Right ventricle myocardium inferior (tissue), 1 donor: Measurements from ENCODE around the gene IKZF4. TPM values are rescaled to one million over a fixed set of nuclear protein-coding genes. Genes with fewer than 3 reads are reported as not detected.
A peak's percentile ranks its signal among the peaks of the same experiment; 100 is the strongest.
"Not testable (repeated sequence)": the region's sequence is repeated elsewhere in the genome, so short reads cannot be mapped to it uniquely, and the experiment has no call there.

Source experiments
- ATAC-seq: fragments of 200-7000 bp; cut with Tn5 transposase; one replicate; pipeline ENCODE4 v1.9.1; 2020; ENCODE audit warnings: mild to moderate bottlenecking, moderate library complexity
- DNase-seq: peaks from one replicate; pipeline ENCODE4 v3.0.0; 2021; ENCODE audit errors: missing footprints
- intact Hi-C: fragments of 100-400 bp; cut with DNase I; formaldehyde crosslinking; loops from one replicate; pipeline ENCODE4 v1.11.0; 2022
- total RNA-seq: library from RNA; stranded (reverse); fragmentation: NEBNext Ultra II Directional; extraction: Animal tissue kit (Norgen Biotek cat#: 25700); gene quantifications from one replicate; pipeline ENCODE4 v1.2.1, GENCODE V29; 2021
- donor health status: DM: no; HTN: yes; CAD: no; lungs with severe emphysema.

The IKZF4 gene
- total RNA-seq, 1 donor from 2014 or later: 9.5 TPM

DNA sequence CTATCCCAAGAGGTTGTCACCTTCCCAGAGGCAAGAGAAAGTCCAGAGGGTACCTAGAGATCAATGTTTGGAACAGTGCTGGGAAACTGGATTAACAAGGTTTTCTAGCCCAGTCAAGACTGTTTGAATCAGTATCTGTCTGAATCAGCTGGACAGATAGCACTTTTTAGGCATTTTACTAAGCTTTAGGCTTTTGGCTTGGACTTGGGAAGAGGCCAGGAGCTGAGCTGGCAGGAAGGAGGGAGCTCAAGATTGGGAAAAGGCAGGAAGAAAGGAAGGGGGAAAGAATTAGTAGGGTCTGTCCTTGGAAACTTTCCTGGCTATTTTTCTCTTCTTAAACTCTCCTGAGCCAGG lies 8.3 kb downstream of the IKZF4 start:
- intact Hi-C loops: loop anchor here (1.0 kb wide), 1 partner anchor 33 kb away; no protein-coding TSS in a partner anchor
- ATAC-seq: no peak
- DNase-seq: no peak

DNA sequence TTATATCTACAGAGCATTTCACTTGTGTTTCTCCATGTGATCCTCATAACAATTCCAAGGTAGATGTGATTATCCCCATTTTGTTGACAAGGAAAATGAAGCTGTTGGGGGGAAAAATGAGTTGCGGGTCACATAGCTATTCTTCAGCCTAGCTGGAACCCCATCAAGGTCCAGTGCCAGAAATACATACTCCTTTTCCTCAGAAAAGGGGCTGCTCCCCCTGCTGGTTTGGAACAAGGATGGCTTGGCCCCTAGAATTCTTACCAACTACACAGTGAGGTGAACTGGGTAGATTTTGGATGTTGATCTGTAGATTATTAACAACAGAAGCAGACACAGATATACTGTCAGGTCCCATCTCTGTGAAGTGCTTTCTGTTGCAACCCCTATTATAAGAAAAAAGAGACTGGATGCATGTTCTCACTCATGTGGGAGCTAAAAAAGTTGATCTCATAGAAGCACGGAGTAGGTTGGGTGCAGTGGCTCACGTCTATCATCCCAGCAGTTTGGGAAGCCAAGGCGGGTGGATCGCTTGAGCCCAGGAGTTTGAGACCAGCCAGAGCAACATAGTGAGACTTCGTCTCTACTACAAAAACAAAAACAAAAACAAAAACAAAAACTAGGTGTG lies 8.9 kb downstream of the IKZF4 start:
- intact Hi-C loops: loop anchor here (1.0 kb wide), 1 partner anchor 33 kb away; no protein-coding TSS in a partner anchor
- no peak for ATAC-seq

DNA sequence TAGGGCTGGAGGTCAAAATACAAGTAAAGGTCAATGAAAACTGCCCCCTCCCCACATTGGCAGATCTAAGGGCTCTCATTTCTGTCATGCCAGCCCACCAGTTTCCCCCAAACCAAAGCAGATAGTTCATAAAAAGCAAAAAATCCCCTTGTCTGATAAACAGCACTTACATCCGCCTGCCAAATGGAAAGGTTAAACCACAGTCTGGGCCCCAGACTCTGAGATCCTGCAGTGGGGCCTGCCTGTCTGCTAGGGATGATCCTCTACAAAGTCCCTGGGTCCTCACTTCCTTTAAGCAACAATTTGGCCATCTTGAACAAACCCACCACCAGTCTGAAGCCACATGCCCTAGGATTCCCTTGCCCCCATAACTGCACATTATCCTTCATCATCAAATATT lies 11.1 kb downstream of the IKZF4 start:
- no peak for ATAC-seq

More for the DNA sequence above, 8.9 kb downstream of the IKZF4 start:
- no peak for DNase-seq

DNA sequence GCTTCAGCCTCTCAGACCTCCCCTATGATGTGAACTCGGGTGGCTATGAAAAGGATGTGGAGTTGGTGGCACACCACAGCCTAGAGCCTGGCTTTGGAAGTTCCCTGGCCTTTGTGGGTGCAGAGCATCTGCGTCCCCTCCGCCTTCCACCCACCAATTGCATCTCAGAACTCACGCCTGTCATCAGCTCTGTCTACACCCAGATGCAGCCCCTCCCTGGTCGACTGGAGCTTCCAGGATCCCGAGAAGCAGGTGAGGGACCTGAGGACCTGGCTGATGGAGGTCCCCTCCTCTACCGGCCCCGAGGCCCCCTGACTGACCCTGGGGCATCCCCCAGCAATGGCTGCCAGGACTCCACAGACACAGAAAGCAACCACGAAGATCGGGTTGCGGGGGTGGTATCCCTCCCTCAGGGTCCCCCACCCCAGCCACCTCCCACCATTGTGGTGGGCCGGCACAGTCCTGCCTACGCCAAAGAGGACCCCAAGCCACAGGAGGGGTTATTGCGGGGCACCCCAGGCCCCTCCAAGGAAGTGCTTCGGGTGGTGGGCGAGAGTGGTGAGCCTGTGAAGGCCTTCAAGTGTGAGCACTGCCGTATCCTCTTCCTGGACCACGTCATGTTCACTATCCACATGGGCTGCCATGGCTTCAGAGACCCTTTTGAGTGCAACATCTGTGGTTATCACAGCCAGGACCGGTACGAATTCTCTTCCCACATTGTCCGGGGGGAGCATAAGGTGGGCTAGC lies 13.9 kb downstream of the IKZF4 start:
- DNase-seq (no peak), ATAC-seq (no peak)
- intact Hi-C loops: no loop called here

More for the DNA sequence above, 11.1 kb downstream of the IKZF4 start:
- DNase-seq: no peak
- intact Hi-C loops: no loop called here

DNA sequence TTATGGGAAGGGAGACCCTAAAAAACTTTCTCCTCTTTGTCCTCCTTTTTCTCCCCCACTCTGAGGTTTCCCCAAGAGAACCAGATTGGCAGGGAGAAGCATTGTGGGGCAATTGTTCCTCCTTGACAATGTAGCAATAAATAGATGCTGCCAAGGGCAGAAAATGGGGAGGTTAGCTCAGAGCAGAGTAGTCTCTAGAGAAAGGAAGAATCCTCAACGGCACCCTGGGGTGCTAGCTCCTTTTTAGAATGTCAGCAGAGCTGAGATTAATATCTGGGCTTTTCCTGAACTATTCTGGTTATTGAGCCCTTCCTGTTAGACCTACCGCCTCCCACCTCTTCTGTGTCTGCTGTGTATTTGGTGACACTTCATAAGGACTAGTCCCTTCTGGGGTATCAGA lies 16.3 kb downstream of the IKZF4 start:
- no peak for ATAC-seq
- no peak for DNase-seq
- intact Hi-C loops: no loop called here

DNA sequence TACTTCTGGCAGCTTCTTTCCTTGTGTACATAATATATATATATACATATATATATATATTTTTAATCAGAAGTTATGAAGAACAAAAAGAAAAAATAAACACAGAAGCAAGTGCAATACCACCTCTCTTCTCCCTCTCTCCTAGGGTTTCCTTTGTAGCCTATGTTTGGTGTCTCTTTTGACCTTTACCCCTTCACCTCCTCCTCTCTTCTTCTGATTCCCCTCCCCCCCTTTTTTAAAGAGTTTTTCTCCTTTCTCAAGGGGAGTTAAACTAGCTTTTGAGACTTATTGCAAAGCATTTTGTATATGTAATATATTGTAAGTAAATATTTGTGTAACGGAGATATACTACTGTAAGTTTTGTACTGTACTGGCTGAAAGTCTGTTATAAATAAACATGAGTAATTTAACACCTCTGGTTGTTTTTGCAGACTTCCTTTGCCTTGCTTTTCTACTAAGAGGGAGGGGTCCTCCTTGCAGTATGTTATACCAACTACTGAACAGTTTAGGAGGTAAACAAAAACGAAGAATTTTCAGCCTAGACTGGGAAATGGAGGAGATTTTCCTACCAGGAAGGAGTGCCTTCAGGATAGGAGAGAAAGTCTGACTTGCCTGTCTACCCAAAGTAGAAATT lies 17.3 kb downstream of the IKZF4 start:
- intact Hi-C loops: no loop called here
- ATAC-seq (no peak), DNase-seq (no peak)

DNA sequence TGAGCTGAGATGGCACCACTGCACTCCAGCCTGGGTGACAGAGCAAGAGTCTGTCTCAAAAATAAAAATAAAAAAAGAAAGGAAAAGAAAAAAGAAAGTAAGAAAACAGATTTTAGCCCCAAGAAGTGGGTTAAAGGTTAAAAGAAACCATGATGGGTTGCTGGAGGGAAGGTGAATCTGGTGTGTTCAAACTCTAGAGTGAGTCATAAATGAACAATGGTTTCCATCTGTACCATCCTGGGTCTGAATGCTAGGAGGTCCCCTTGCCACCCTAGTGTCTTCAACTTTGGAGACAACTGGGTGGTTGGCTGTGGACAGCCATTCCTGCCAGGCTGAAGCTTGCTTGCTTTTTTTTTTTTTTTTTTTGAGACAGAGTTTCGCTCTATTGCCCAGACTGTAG lies 19.3 kb downstream of the IKZF4 start:
- ATAC-seq: no peak
- no peak for DNase-seq
- intact Hi-C loops: loop anchor here (2.0 to 5.0 kb wide), 2 partner anchors 43 to 77 kb away; partner anchors contain the start of genes RPL41, SUOX and ZC3H10

DNA sequence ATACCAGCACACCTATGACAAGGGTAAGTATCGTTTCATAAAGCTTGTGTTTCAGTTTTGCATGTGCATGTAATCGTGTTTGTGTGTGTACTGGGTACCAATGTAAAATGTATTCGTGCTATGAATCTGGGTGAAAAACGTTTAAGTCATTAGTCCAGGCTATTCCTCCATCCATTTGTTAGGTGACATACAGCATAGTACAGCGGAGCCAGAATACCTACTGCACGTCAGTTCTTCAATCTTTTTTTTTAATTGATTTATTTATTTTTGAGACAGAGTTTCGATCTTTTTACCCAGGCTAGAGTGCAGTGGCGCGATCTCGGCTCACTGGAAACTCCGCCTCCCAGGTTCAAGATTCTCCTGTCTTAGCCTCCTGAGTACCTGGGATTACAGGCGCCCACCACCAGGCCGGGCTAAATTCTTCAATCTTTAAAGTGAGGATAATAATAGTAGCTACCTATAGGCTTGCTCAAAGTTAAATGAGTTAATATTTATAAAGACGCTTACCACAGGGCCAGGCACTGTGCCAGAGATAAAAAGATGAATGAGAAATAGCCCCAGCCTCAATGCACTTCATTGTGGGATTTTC lies 20.2 kb downstream of the IKZF4 start:
- ATAC-seq: no peak
- no peak for DNase-seq
- intact Hi-C loops: loop anchor here (2.0 to 5.0 kb wide), 2 partner anchors 44 to 76 kb away; partner anchors contain the start of genes RPL41, SUOX and ZC3H10

DNA sequence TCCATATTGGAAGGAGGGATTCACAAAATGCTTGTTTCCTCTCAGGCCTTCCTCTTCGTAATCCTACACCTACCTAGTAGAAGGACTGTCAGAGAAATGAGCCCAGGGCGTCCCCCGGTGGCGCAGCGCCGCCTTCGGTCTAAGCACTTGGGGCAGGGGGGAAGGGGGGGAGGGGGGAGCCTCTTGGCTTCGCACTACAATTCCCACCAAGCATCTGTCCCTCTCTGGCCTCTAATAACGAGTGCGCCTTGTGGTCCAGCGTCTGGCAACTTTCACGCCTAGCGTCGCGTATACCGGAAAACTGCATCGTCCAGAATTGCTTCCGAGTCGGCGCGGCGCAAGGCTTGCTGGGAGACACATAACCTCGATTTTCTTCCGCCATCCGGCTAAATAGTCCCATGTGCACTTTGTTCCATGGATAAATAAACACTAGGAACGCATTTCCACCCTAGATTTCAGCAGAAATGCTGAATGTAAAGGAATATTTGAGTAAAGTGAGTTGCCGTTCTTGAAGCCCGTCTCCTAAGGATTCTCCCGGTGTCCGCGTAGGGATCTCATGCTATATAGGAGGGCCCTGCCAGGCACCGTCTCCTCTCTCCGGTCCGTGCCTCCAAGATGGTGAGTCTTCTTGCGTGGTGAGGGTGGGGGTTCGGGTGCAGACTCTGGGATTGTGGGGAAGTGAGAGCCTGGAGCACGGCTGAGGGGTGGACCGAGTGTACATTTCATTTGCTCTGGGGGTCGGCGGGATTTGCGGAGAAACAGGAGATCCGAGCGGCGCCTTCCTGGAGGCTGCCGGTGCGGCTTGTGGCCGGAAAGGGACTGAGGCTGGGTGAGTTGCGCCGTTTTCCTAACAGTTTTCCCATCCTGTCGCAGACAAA lies 20.9 kb downstream of the IKZF4 start, which contains the start of gene RPS26:
RPS26 (plus strand) TSS at position 367 of the 878 bp plus-strand sequence; CDS start at position 616, 249 bp downstream.
- intact Hi-C loops: loop anchor here (2.0 to 5.0 kb wide), 2 partner anchors 45 to 76 kb away; partner anchors contain the start of genes RPL41, SUOX and ZC3H10
- peak; percentile 97 for DNase-seq
- peak; percentile 97 for ATAC-seq

DNA sequence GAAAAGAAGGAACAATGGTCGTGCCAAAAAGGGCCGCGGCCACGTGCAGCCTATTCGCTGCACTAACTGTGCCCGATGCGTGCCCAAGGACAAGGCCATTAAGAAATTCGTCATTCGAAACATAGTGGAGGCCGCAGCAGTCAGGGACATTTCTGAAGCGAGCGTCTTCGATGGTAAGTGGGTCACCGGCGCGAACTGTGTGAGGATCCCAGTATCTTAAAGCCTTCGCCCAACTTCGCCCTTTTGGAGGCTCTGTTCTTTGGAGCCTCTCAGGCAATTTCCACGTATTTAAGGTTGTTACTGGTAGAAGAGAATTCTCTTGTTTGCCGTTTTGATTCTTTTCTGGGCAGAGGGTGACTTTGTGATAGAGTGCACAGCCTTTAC lies 21.6 kb downstream of the IKZF4 start:
- intact Hi-C loops: loop anchor here (5.0 kb wide), 1 partner anchor 75 kb away; the partner anchor contains the start of genes RPL41 and ZC3H10
- not testable (repeated sequence) for ATAC-seq, DNase-seq

DNA sequence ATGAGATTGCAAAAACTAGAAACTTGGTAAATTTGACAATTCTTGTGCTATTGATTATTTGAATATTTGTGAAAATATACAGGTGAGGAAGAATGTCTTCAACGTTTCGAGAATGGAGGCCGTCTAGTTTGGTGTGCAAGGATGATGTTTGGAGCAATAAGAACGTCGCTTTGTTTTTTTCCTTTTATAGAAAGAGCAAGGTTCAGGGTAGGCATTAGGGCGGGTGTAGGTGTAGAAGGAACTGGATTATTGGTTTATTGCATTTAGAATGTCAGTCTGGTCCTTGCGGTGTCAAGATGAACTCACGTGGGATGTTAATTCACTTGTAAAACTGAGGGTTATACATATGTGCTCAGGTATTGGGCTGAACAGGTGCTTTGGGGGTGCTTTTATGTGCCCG lies 22.0 kb downstream of the IKZF4 start:
- ATAC-seq (no peak), DNase-seq (no peak)
- intact Hi-C loops: loop anchor here (5.0 kb wide), 1 partner anchor 74 kb away; the partner anchor contains the start of genes RPL41 and ZC3H10

DNA sequence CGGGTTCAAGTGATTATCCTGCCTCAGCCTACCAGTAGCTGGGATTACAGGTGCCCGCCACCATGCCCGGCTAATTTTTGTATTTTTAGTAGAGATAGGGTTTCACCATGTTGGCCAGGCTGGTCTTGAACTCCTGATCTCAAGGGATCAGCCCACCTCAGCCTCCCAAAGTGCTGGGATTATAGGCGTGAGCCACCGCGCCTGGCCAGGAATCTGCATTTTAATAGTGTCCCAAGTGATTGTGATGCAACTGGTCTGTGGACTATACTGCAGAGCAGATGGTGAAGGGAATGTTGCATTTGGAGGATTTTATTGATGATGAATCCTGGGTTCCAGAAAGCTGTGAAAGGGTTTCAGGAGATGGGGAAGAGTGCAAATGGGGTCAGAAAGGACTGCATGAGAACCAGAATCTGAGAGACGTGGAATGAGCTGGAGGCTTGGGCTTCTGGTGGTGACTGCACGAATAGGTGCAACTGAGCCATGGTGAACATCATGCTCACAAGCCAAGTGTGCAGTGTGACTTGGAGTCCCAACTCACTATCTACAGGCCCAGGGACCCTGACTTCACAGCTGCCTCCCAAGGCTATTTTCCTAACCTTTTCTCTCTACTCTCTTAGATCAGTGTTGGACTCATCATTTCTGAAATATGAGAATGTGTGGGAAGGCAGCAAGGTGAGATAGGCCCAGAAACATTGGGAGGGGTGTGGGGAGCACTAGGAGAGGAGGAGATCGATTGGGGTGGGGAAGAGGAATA lies 25.4 kb downstream of the IKZF4 start:
- intact Hi-C loops: no loop called here
- no peak for ATAC-seq
- no peak for DNase-seq

DNA sequence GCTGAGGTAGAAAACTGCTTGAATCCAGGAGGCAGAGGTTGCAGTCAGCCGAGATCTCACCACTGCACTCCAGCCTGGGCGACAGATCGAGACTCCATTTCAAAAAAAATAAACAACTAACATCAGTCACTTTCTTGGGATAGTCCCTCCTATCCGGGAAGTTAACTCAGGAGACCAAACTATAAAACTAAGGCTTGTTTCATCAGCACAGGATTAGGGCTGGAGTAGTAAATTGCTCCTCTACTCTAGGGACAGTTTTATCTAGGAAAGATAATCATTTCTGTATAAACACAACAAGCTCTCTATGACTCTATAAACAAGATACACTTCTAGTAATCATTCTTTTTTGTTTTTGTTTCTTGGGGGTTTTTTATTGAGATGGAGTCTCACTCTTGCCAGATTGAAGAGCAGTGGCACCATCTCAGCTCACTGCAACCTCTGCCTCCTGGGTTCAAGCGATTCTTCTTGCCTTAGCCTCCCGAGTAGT lies 32.6 kb downstream of the IKZF4 start:
- intact Hi-C loops: no loop called here
- ATAC-seq (no peak), DNase-seq (no peak)

DNA sequence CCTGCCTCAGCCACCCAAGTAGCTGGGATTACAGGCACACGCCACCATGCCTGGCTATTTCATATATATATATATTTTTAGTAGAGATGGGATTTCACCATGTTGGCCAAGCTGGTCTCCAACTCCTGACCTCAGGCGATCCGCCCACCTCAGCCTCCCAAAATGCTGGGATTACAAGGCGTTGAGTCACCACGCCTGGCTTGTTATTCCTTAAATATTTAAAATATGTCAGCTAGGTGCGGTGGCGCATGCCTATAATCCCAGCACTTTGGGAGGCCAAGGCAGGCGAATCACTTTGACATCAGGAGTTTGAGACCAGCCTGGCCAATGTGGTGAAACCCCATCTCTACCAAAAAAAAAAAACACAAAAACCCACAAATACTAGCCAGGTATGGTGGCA lies 39.1 kb downstream of the IKZF4 start:
- ATAC-seq, DNase-seq, intact Hi-C loops: not testable (repeated sequence)

DNA sequence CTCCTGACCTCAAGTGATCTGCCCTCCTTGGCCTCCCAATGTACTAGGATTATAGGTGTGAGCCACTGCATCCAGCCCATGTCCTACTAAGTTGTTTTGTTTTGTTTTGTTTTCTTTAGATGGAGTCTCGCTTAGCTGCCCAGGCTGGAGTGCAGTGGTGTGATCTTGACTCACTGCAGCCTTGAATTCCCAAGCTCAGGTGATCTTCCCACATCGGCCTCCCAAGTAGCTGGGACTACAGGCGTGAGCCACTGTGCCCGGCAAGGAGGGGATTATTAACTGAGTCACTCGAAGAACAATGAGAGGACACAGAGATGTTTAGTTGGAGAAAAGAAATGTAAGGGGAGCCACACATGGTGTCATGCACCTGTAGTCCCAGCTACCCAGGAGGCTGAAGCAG lies 41.1 kb downstream of the IKZF4 start:
- intact Hi-C loops: no loop called here
- no peak for DNase-seq
- no peak for ATAC-seq

DNA sequence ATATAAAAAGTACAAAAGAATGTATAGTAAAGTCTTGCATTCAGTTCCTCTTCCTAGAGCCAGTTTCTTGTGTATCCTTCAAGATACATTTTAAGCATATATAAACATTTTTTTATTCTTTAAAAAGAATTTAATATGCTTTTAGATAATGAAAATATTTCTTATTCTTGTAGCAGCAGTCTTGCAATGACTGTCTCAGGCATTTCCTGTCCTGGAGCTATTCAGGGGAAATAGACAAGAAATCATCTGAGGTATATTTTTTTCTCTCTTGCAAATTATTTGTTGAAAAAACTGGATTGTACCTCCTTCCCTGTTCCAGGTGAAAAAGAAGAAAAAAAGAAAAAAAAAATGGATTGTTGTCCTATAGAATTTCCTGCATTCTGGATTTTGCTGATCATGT lies 42.2 kb downstream of the IKZF4 start:
- DNase-seq (no peak), ATAC-seq (no peak)
- intact Hi-C loops: no loop called here

DNA sequence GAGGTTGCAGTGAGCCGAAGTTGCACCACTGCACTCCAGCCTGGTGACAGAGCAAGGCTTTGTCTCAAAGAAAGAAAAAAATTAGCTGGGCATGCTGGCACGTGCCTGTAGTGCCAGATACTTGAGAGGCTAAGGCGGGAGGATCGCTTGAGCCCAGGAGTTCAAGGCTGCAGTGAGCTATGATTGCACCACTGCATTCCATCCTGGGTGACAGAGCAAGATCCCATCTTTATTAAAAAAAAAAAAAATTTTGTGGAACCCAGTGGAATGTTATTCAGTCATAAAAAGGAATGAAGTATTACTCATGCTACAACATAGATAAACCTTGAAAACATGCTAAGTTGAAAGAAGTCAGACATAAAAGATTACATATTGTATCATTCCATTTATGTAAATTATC lies 50.8 kb downstream of the IKZF4 start:
- intact Hi-C loops: no loop called here
- DNase-seq: no peak
- ATAC-seq: no peak
